ENCODE data around the gene STAT1.

GRCh38 chr2:191012346-191012745, 1.6 kb downstream of the STAT1 start:
- TF ChIP-seq CREB1 (IDR thresholded peaks at IDR 0.05; ENCODE audit: low read depth), result no peak
- no peak for TF ChIP-seq SUZ12 (IDR thresholded peaks at IDR 0.05; ENCODE audit: unreplicated experiment)
- TF ChIP-seq CTCF (IDR thresholded peaks at IDR 0.05 in 2 of 3, conservative IDR thresholded peaks at IDR 0.05 in 1 of 3; ENCODE audit: control insufficient read depth in 2 of 3, extremely low read depth in 1 of 3, insufficient read depth in 1 of 3, low read depth in 3 of 3, low read length in 3 of 3), result no peak
- TF ChIP-seq MXI1 (IDR thresholded peaks at IDR 0.05; ENCODE audit: low read depth, low read length), result no peak
- peak; percentile 71 for TF ChIP-seq POLR2A (IDR thresholded peaks at IDR 0.05; ENCODE audit: low read depth, low read length)
- no peak for TF ChIP-seq ATF3 (IDR thresholded peaks at IDR 0.05; ENCODE audit: borderline replicate concordance, extremely low read depth, low read depth, low read length)
- TF ChIP-seq MLLT1 (IDR thresholded peaks at IDR 0.05), result no peak
- no peak for TF ChIP-seq CHD4 (IDR thresholded peaks at IDR 0.05)
- no peak for TF ChIP-seq EP300 (IDR thresholded peaks at IDR 0.05; ENCODE audit: borderline replicate concordance in 1 of 2, control insufficient read depth in 1 of 2, low read depth in 2 of 2, low read length in 2 of 2)
- TF ChIP-seq ZNF217 (IDR thresholded peaks at IDR 0.05), result no peak
- no peak for TF ChIP-seq GABPA (IDR thresholded peaks at IDR 0.05; ENCODE audit: low read depth)
- TF ChIP-seq FOXK2 (IDR thresholded peaks at IDR 0.05), result no peak

Measured in GM12878 (cell line).